Measurements from ENCODE around the gene KLK8. TPM values are rescaled to one million over a fixed set of nuclear protein-coding genes. Genes with fewer than 3 reads are reported as not detected.

KLK8 gene
- total RNA-seq, 2 donors from 2014 or later: not detected

GRCh38 chr19:51019544-51019925, 18.1 kb upstream of the KLK8 start, which contains the start of gene KLK10:
Gene KLK10, minus strand, starts transcription at chr19:51019709. Its CDS starts 579 bp downstream, at chr19:51019130.
- no peak for ATAC-seq (ENCODE audit: insufficient number of reproducible peaks, low FRiP score, low read depth)
- peaks cover 5 to 8% of the 10 kb centered on the region in 2 donors for H3K4me1 ChIP-seq (ENCODE audit: control insufficient read depth in 1 of 2, low read depth in 2 of 2)
- DNase-seq (ENCODE audit: low spot score): no peak
- H3K4me3 ChIP-seq: peak within 1 kb of the TSS; percentile 57
- no peaks in the 10 kb centered on the region for H3K27me3 ChIP-seq (replicated peaks; ENCODE audit: insufficient read depth)
- H3K9me3 ChIP-seq: no peaks in the 10 kb centered on the region
- no peak within 1 kb of the TSS for H3K27ac ChIP-seq
- TF ChIP-seq CTCF (IDR thresholded peaks at IDR 0.05): no peak
- H3K36me3 ChIP-seq: no peaks in the 10 kb centered on the region

GRCh38 chr19:51018745-51019543, 17.5 kb upstream of the KLK8 start:
- no peak for TF ChIP-seq CTCF (IDR thresholded peaks at IDR 0.05)
- Histone ChIP-seq H3K27ac (no peak overlapping the region), H3K27me3 (replicated peaks; ENCODE audit: insufficient read depth) (no peaks in the 10 kb centered on the region), H3K4me3 (peak overlapping the region; percentile 57), H3K4me1 (ENCODE audit: control insufficient read depth in 1 of 2, low read depth in 2 of 2) (peaks cover 5 to 8% of the 10 kb centered on the region in 2 donors), H3K36me3 (no peaks in the 10 kb centered on the region), H3K9me3 (no peaks in the 10 kb centered on the region)
- ATAC-seq (ENCODE audit: insufficient number of reproducible peaks, low FRiP score, low read depth) (no peak), DNase-seq (ENCODE audit: low spot score) (no peak)

- Histone ChIP-seq H3K27ac (no peak overlapping the region), H3K27me3 (replicated peaks; ENCODE audit: insufficient read depth) (no peaks in the 10 kb centered on the region), H3K36me3 (no peaks in the 10 kb centered on the region), H3K4me1 (ENCODE audit: control insufficient read depth in 1 of 2, low read depth in 2 of 2) (peaks cover 5 to 8% of the 10 kb centered on the region in 2 donors), H3K4me3 (peak overlapping the region; percentile 53), H3K9me3 (no peaks in the 10 kb centered on the region)
- peak; percentile 31 for TF ChIP-seq CTCF (IDR thresholded peaks at IDR 0.05)
- DNase-seq (ENCODE audit: low spot score) (no peak), ATAC-seq (ENCODE audit: insufficient number of reproducible peaks, low FRiP score, low read depth) (no peak)
These were observed 15.6 kb upstream of the KLK8 start for GRCh38 chr19:51016798-51017683.

GRCh38 chr19:51015691-51016267, 14.4 kb upstream of the KLK8 start:
- DNase-seq (ENCODE audit: low spot score) (no peak), ATAC-seq (ENCODE audit: insufficient number of reproducible peaks, low FRiP score, low read depth) (no peak)
- H3K4me3 ChIP-seq: no peak overlapping the region
- TF ChIP-seq CTCF (IDR thresholded peaks at IDR 0.05): no peak
- peaks cover 5 to 8% of the 10 kb centered on the region in 2 donors for H3K4me1 ChIP-seq (ENCODE audit: control insufficient read depth in 1 of 2, low read depth in 2 of 2)
- H3K36me3 ChIP-seq: no peaks in the 10 kb centered on the region
- H3K27me3 ChIP-seq (replicated peaks; ENCODE audit: insufficient read depth): no peaks in the 10 kb centered on the region
- H3K9me3 ChIP-seq: no peaks in the 10 kb centered on the region
- H3K27ac ChIP-seq: no peak overlapping the region

- Histone ChIP-seq H3K4me3 (no peak overlapping the region), H3K27ac (no peak overlapping the region), H3K4me1 (ENCODE audit: control insufficient read depth in 1 of 2, low read depth in 2 of 2) (peaks cover 5 to 7% of the 10 kb centered on the region in 2 donors), H3K36me3 (no peaks in the 10 kb centered on the region), H3K27me3 (replicated peaks; ENCODE audit: insufficient read depth) (no peaks in the 10 kb centered on the region), H3K9me3 (no peaks in the 10 kb centered on the region)
- no peak for TF ChIP-seq CTCF (IDR thresholded peaks at IDR 0.05)
- no peak for DNase-seq (ENCODE audit: low spot score)
- ATAC-seq (ENCODE audit: insufficient number of reproducible peaks, low FRiP score, low read depth): no peak
These were observed 12.8 kb upstream of the KLK8 start for GRCh38 chr19:51014242-51014641.
